A549 (cell line): ENCODE results near the gene PLPPR1. TPM values are rescaled to one million over a fixed set of nuclear protein-coding genes. Genes with fewer than 3 reads are reported as not detected.

Experiments
- ATAC-seq, 2 experiments: fragments of 200-7000 bp in 1 of 2; fragments of >200 bp in 1 of 2; cut with Nextera tagmentation in 1 of 2; cut with Tn5 transposase in 1 of 2; 3 replicates each; pipeline versions ENCODE4 v1.8.0 to v1.9.1; 2018 to 2020; ENCODE audit warnings: mild to moderate bottlenecking in 1 of 2, moderate library complexity in 1 of 2
- CTCF ChIA-PET: fragments of 300-600 bp; sonication (Branson Sonifier 250); formaldehyde crosslinking; extraction: SDS; loops from one replicate; lab custom pipeline; 2021; ENCODE audit warnings: antibody characterized with exemption, inconsistent platforms; lab: Yijun Ruan, JAX
- POLR2A ChIA-PET: fragments of 350-600 bp; formaldehyde crosslinking; extraction: SDS; loops from one replicate; lab custom pipeline; 2021; ENCODE audit warnings: antibody characterized with exemption, inconsistent platforms; lab: Yijun Ruan, JAX
- DNase-seq, 2 experiments: peaks; one replicate each; pipeline versions ENCODE4 v3.0.0 to v3.0.0-alpha.2; 2011 to 2016; ENCODE audit warnings: low read depth in 1 of 2, low spot score in 1 of 2
- FAIRE-seq: peaks from 2 replicates; lab custom pipeline; 2011; peaks lifted over from hg19 to GRCh38; lab: Jason Lieb, UNC
- H3K27ac ChIP-seq, 2 experiments: fragments of >200 bp; sonication (Bioruptor Twin); formaldehyde crosslinking; 3 replicates each; pipeline ENCODE4 v1.5.1; 2016 to 2017
- H3K4me1 ChIP-seq: fragments of >200 bp; sonication (Bioruptor Twin); formaldehyde crosslinking; 3 replicates; pipeline ENCODE4 v1.6.1; 2016
- H3K4me2 ChIP-seq: fragments of >200 bp; sonication (Bioruptor Twin); formaldehyde crosslinking; 3 replicates; pipeline ENCODE4 v1.6.1; 2016
- H3K4me3 ChIP-seq: fragments of >200 bp; sonication (Bioruptor Twin); formaldehyde crosslinking; 3 replicates; pipeline ENCODE4 v1.5.1; 2016
- H3K9me3 ChIP-seq: fragments of >200 bp; sonication (Bioruptor Twin); formaldehyde crosslinking; 3 replicates; pipeline ENCODE4 v1.6.1; 2016
- BHLHE40 ChIP-seq: IDR thresholded peaks from 2 replicates; pipeline ENCODE4 v1.6.1; 2012; ENCODE audit warnings: low read depth, low read length, inconsistent platforms
- CEBPB ChIP-seq, 2 experiments: fragments of >200 bp in 1 of 2; sonication (Bioruptor Twin) in 1 of 2; formaldehyde crosslinking in 1 of 2; IDR thresholded peaks; 2 replicates each; pipeline ENCODE4 v1.6.1; 2012 to 2016
- CHD4 ChIP-seq: fragments of 200-600 bp; sonication (generic); IDR thresholded peaks from 2 replicates; pipeline ENCODE4 v1.6.1; 2016; ENCODE audit warnings: antibody characterized with exemption, mild to moderate bottlenecking, borderline replicate concordance
- EHMT2 ChIP-seq: fragments of 200-600 bp; sonication (generic); IDR thresholded peaks from 2 replicates; pipeline ENCODE4 v1.6.1; 2016; ENCODE audit warnings: antibody characterized with exemption, low read depth, mild to moderate bottlenecking, moderate library complexity
- ESRRA ChIP-seq: fragments of 150-350 bp; IDR thresholded peaks from 2 replicates; pipeline ENCODE4 v1.6.1; 2014; ENCODE audit warnings: mild to moderate bottlenecking, low read length, borderline replicate concordance
- FOSB ChIP-seq: fragments of 250-450 bp; sonication (Bioruptor Pico); IDR thresholded peaks from 2 replicates; pipeline ENCODE4 v1.5.0; 2020; ENCODE audit warnings: mild to moderate bottlenecking, moderate library complexity
- HOXB13 ChIP-seq: fragments of 250-450 bp; sonication (Bioruptor Pico); IDR thresholded peaks from 2 replicates; pipeline ENCODE4 v1.5.0; 2020; ENCODE audit warnings: low read depth, mild to moderate bottlenecking, moderate library complexity
- JUN ChIP-seq, 2 experiments: fragments of >200 bp; sonication (Bioruptor Twin); formaldehyde crosslinking; IDR thresholded peaks; 2 replicates in 1 of 2; 3 replicates in 1 of 2; pipeline ENCODE4 v1.6.1; 2016 to 2017
- MYC ChIP-seq: IDR thresholded peaks from 2 replicates; pipeline ENCODE4 v1.6.1; 2012; ENCODE audit warnings: mild to moderate bottlenecking, inconsistent platforms, low read length, improper control_type of control experiment, borderline replicate concordance
- PHF8 ChIP-seq: fragments of 200-600 bp; sonication (generic); IDR thresholded peaks from 2 replicates; pipeline ENCODE4 v1.6.1; 2016; ENCODE audit warnings: low read depth, mild to moderate bottlenecking, antibody characterized with exemption, moderate library complexity, borderline replicate concordance
- RARB ChIP-seq: fragments of 250-450 bp; sonication (Bioruptor Pico); IDR thresholded peaks from 2 replicates; pipeline ENCODE4 v1.8.0; 2021; ENCODE audit warnings: mild to moderate bottlenecking, moderate library complexity
- RFX5 ChIP-seq: fragments of 450-650 bp; IDR thresholded peaks from 2 replicates; pipeline ENCODE4 v1.7.1; 2014; ENCODE audit warnings: antibody characterized with exemption, mild to moderate bottlenecking, moderate library complexity
- SREBF2 ChIP-seq: fragments of 450-650 bp; IDR thresholded peaks from 2 replicates; pipeline ENCODE4 v1.6.1; 2014; ENCODE audit warnings: mild to moderate bottlenecking, moderate library complexity
- TFCP2L1 ChIP-seq: fragments of 250-450 bp; sonication (Bioruptor Pico); IDR thresholded peaks from 2 replicates; pipeline ENCODE4 v1.5.0; 2021; ENCODE audit warnings: mild to moderate bottlenecking
- TP53 ChIP-seq: fragments of 250-450 bp; sonication (Bioruptor Pico); IDR thresholded peaks from 2 replicates; pipeline ENCODE4 v1.5.0; 2021; ENCODE audit warnings: mild to moderate bottlenecking, moderate library complexity
- ZFP36 ChIP-seq: fragments of 450-650 bp; IDR thresholded peaks from 2 replicates; pipeline ENCODE4 v1.6.1; 2014; ENCODE audit warnings: borderline replicate concordance; ENCODE audit not compliant: partially characterized antibody
- WGBS: methylation state at CpG from one replicate; pipeline ENCODE4 v1.1.6; 2017; ENCODE audit errors: missing lambda C conversion rate; 5-methylcytosine and 5-hydroxymethylcytosine counted together
- polyA plus RNA-seq, 4 experiments: library from polyadenylated mRNA; depleted of rRNA in 3 of 4; stranded (reverse); fragments of >200 nt; fragmentation: RNase III in 1 of 4; extraction: RNeasy Plus Mini Kit Qiagen cat#74134 plus additional on column Dnase treatment in 1 of 4; gene quantifications; 2 replicates in 3 of 4; 3 replicates in 1 of 4; pipeline ENCODE4 v1.2.3, GENCODE V29; 2011 to 2017
- TF ChIP-seq, protein P1 (sequence below): IDR thresholded peaks from 2 replicates; pipeline ENCODE4 v1.6.1; 2012; ENCODE audit warnings: low read depth, borderline replicate concordance
- TF ChIP-seq, protein P2 (sequence below): fragments of >200 bp; sonication (Bioruptor Twin); formaldehyde crosslinking; IDR thresholded peaks from 3 replicates; pipeline ENCODE4 v1.6.1; 2016
- TF ChIP-seq, protein P3 (sequence below): fragments of 250-450 bp; sonication (Bioruptor Pico); IDR thresholded peaks from 2 replicates; pipeline ENCODE4 v1.5.0; 2021; ENCODE audit warnings: mild to moderate bottlenecking, moderate library complexity, borderline replicate concordance

Gene PLPPR1
- polyA plus RNA-seq, 2 of the 4 experiments (the other 2 are of a cell fraction): 0.06 to 1.2 TPM

DNA sequence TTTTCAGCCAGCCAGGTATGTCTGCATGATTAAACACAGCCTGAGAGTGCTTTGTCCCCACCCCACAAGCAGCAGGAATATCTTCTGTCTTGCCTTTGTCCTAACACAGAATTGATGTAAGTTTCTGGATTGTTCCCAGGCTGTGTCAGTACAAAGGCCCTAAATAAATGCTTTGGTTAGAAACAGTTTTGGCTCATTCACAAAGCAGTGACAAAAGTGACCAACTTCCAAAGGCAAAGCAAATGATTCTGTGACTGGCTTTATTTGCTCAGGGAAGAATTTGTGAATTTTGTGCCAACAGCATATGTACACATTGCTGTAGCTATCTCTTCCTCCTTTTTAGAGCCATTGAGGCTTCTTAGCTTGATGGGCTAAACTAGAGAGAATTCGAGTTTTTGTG is 133.7 kb downstream of the PLPPR1 start (continued):
- TF ChIP-seq SREBF2 (no peak), RFX5 (no peak), ZFP36 (no peak), EHMT2 (no peak), TP53 (no peak)
- TF ChIP-seq, protein P1, sequence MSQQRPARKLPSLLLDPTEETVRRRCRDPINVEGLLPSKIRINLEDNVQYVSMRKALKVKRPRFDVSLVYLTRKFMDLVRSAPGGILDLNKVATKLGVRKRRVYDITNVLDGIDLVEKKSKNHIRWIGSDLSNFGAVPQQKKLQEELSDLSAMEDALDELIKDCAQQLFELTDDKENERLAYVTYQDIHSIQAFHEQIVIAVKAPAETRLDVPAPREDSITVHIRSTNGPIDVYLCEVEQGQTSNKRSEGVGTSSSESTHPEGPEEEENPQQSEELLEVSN: no peak
- TF ChIP-seq, protein P2, sequence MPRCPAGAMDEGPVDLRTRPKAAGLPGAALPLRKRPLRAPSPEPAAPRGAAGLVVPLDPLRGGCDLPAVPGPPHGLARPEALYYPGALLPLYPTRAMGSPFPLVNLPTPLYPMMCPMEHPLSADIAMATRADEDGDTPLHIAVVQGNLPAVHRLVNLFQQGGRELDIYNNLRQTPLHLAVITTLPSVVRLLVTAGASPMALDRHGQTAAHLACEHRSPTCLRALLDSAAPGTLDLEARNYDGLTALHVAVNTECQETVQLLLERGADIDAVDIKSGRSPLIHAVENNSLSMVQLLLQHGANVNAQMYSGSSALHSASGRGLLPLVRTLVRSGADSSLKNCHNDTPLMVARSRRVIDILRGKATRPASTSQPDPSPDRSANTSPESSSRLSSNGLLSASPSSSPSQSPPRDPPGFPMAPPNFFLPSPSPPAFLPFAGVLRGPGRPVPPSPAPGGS: no peak

DNA sequence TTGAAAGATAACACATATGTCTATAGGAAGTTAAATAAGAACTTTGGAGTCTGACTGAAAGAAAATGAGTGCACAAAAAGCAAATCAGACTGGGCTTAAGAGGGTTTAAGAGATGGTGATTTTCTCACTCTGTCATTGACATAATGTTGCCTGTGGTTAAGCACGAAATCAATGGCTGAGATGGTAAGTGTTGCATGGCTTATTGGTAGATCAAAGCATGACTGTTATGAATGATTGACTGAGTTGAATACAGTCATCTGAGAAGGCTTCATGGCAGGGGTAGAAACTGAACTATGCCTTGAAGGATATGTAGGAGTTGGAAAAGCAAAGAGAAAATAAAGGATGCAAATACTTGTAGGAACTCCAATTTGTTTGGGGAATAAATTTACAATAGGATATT is 136.6 kb downstream of the PLPPR1 start:
- no peak overlapping the region for H3K4me2 ChIP-seq
- no peak overlapping the region for H3K27ac ChIP-seq
- WGBS: 3% methylated on average over 1 of the region's 1 CpG
- no peaks in the 10 kb centered on the region for H3K4me1 ChIP-seq
- CTCF ChIA-PET: no interaction called here
- no peak for TF ChIP-seq CHD4
- FAIRE-seq (no peak), ATAC-seq (no peak), DNase-seq (no peak)
- POLR2A ChIA-PET: no interaction called here
- H3K9me3 ChIP-seq: no peaks in the 10 kb centered on the region
- H3K4me3 ChIP-seq: no peak overlapping the region

DNA sequence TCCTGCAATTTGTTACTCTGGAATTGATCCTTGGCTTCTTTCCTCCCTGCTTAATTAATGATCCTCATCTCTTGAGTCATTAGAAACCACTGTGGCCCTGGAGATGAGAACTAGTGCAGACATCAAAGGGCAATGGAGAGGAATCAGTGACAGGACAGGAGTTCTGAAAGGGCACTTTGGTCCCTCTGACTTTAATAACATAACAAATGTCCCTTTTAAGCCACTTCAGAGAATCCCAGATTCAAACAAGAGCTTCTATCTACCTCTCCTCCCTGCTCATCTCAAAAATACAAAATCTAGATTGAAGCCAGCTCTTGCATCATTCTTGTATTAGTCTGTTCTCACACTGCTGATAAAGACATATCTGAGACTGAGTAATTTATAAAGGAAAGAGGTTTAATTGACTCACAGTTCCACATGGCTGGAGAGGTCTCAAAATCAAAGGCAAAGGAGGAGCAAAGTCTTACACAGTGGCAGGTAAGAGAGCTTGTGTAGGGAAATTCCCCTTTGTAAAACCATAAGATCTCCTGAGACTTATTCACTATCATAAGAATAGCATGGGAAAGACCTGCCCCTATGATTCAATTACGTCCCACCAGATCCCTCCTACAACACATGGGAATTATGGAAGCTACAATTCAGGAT is 139.1 kb downstream of the PLPPR1 start:
- FAIRE-seq (no peak), DNase-seq (no peak), ATAC-seq (no peak)
- Histone ChIP-seq H3K4me2 (no peak overlapping the region), H3K27ac (no peak overlapping the region), H3K4me1 (no peaks in the 10 kb centered on the region), H3K9me3 (no peaks in the 10 kb centered on the region), H3K4me3 (no peak overlapping the region)
- POLR2A ChIA-PET: no interaction called here
- WGBS: 10% methylated on average over 1 of the region's 1 CpG
- CTCF ChIA-PET: interaction anchor here (0.6 kb wide), 1 partner anchor 383 kb away, joined by 3 read pairs; no protein-coding TSS in a partner anchor
- TF ChIP-seq EHMT2: no peak
- TF ChIP-seq BHLHE40: no peak
- TF ChIP-seq MYC: no peak
- TF ChIP-seq, all 56 proteins: peak for 0

DNA sequence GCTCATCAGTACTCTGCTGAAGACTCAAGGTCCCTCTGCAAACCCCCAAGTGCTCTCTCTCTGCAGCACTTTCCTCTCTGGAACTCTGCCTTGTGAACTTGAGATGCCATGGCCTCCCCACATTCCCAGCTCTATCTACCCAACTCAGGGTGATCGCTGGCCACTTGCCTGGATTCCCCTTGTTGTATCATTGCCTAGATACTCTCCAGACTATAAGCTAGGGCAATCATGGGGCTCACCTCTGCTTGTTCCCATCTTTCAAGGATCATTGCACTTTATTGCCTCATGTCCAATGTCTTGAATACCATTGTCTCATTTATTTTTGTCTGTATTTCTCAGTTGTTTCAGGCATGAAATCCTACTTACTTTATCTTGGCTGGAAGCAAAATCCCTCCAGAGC is 144.1 kb downstream of the PLPPR1 start:
- no peak for ATAC-seq

More for the DNA sequence above, 144.1 kb downstream of the PLPPR1 start:
- TF ChIP-seq FOSB (CRISPR knock-in tag) (no peak), JUN (IDR thresholded peaks at IDR 0.05) (no peak), ESRRA (no peak), TFCP2L1 (CRISPR knock-in tag) (no peak), PHF8 (no peak), HOXB13 (CRISPR knock-in tag) (no peak), MYC (no peak), RARB (CRISPR knock-in tag) (no peak), CEBPB (IDR thresholded peaks at IDR 0.05) (no peak)
- TF ChIP-seq, protein P3, sequence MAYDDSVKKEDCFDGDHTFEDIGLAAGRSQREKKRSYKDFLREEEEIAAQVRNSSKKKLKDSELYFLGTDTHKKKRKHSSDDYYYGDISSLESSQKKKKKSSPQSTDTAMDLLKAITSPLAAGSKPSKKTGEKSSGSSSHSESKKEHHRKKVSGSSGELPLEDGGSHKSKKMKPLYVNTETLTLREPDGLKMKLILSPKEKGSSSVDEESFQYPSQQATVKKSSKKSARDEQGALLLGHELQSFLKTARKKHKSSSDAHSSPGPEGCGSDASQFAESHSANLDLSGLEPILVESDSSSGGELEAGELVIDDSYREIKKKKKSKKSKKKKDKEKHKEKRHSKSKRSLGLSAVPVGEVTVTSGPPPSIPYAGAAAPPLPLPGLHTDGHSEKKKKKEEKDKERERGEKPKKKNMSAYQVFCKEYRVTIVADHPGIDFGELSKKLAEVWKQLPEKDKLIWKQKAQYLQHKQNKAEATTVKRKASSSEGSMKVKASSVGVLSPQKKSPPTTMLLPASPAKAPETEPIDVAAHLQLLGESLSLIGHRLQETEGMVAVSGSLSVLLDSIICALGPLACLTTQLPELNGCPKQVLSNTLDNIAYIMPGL (CRISPR knock-in tag): no peak
- Histone ChIP-seq H3K27ac (no peak overlapping the region), H3K4me3 (no peak overlapping the region), H3K4me2 (no peak overlapping the region), H3K4me1 (no peaks in the 10 kb centered on the region), H3K9me3 (no peaks in the 10 kb centered on the region)
- no peak for FAIRE-seq
- CTCF ChIA-PET: interaction anchor here (0.6 kb wide), 1 partner anchor 42 kb away, joined by 3 read pairs; no protein-coding TSS in a partner anchor
- DNase-seq: no peak
- POLR2A ChIA-PET: no interaction called here
- 0% methylated on average over 1 of the region's 1 CpG for WGBS
